GM19025 (cell line): ENCODE measurements around the gene CAMKMT.

Source experiments
- ATAC-seq: cut with Tn5 transposase; IDR thresholded peaks from one replicate; pipeline ENCODE4 v1.9.1; 2021; ENCODE audit warnings: mild to moderate bottlenecking, low read depth, moderate library complexity; ENCODE audit not compliant: unreplicated experiment

CAMKMT gene

DNA sequence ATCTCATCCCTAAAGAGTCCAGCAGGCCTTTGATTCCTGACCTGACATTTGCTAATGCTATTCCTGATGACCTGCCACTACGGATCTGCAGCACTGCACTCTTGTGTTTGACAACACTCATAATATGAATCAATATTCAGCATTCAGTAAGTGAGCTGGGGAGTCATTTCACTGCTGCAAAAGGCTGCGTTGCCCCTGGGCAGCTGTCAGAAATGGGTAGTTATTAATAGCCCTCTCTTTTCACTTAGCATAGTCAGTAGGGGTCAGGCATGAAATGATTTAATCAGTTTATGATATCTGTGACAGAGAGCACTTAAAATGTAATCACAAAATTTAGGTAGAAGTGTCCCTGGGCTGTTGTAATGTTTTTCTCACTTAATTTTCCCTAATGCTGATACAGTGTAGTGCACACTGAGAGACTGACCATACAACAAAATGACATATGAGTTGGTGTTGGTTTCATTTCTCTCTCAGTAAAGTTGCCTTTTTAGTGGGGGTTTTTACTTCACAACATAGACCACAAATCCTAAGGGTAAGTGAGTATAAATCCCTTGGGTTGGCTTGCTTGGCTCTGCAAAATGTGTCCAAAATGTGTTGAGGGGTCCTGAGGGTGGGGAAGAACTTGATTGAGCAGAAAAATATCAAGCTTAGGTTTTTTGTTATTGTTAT lies 184.8 kb downstream of the CAMKMT start:
- ATAC-seq: no peak

DNA sequence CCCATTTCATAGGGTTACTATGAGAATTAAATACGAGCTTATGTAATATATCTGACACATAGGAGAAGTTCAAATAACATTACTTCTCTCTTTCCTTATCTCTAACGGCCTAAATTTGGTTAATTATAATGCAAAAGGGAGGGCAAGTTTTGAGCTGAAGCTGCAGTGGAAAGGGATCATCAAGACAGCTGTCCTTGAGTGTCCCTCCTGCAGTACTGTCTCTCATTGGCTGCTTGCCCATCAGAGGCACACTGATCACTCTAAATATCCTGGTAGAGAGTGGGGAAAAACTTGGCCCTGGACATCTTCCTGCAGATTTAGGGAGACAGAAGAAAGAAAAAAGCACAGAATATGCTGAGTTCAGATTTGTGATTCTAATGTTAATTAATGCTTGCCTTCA lies 186.0 kb downstream of the CAMKMT start:
- ATAC-seq: no peak

DNA sequence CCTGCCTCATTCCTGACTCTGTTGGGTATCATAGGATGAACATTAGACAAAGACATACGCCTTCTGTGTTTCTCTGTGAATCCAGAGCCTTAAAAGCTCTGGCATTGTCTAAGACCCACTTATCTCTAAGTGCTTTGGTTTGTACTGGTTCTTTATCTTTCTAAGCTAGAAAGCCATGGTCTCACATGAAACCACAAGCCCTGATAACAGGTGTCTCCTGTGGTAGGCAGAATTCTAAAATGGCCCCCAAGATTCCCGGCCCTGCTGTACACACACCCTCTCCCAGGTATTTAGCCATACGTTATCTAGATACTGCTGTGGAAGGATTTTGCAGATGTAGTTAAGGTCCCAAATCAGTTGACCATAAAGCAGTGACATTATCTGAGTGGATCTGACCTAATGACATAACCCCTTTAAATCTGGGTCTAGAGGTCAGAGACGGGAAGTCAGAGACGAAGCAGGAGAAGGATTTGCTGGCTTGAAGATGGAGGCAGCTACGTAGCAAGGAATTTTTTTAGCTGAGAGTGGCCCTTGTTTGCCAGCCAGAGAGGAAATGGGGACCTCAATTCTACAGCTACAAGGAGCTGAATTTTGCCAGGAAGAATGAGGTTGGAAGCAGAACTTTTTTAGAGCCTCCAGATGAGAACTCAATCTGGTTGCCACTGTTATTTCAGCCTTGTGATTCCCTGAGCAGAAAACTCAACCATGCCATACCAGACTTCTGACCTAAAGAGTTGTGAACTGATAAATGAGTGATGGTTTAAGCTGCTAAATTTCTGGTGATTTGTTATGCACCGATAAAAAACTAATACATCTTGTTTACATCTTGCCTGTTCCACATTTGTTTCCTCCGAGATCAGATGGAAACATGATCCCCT lies 186.7 kb downstream of the CAMKMT start:
- no peak for ATAC-seq

DNA sequence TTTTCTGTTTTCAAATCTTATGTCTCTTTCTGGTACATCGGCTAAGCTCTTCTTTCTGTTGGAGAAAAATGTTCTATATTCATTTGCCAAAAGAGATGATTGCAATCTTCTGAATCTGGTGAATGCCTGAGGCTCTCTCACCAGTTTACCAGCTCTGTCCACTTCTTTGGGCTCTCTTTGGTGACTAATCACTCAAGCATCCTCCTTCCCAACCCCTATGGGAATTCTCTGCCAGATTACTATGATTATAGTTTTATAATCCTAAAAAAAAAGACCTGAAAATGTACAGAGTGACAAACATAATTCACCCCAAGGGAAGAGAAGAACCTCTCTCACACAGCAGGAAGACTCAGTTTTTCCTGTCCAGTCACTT lies 187.3 kb downstream of the CAMKMT start:
- ATAC-seq: no peak

DNA sequence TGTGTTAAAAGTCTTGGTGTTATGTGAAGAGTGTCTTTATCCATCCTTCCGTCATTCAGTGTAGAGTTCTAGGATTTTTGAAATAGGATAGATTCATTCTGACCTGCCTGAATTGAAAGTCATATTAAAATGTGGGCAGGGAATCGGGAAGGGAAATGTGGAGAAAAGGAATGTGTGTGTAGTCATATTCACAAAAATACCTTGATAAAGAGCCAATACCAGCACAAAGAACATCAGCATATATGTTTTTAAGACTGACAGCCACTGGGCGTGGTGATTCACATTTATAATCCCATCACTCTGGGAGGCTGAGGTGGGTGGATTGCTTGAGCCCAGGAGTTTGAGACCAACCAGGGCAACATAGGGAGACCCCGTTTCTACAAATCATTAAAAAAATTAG lies 188.1 kb downstream of the CAMKMT start:
- ATAC-seq: no peak

DNA sequence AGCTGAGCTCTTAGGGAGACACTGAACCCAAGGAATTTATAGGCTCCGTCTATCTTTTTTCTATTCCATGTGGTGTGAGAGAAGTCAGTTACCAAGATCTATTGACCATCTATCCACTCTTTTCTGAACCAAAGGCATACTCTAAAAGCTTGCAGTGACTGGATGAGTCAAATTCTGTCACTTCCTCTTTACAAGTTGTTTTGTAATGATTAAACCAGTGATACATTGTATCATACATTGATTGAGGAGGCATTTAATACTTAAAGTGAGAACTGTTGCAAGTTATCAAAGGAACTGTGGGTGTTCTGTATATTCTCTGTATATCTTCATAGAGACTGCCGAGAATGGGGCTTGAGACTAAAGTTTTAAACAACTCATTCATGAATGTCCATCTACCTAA lies 188.8 kb downstream of the CAMKMT start:
- no peak for ATAC-seq

DNA sequence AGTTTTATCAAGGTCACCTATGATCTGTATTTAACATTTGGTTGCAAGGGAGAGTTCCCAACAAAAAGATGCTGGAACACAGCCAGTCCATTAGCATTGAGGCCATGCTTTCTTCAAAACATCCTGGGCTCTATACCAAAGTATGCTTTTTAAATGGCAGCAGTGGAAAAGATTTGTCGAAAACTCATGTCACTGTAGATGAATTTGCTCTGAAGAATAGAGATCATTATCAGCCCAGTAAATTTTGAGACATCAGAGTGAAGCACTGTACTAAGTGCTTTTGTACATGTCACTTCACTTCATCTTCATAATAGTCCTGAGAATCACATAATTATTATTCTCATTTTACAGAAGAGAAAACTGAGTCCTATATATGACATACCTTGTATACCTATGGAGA lies 189.8 kb downstream of the CAMKMT start:
- no peak for ATAC-seq

DNA sequence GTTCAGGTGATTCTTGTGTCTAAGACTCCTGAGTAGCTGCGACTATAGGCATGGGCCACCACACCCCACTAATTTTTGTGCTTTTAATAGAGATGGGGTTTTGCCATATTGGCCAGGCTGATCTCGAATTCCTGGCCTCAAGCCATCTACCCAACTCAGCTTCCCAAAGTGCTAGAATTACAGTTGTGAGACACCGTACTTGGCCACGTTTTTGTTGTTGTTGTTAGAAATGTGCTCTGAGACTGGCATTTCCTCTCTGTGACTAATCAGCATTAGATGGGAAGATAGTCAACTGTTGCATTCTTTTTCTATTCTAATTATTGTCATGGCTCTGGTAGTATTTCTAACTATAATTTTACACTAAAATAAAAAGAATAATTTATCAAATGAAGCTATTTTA lies 191.7 kb downstream of the CAMKMT start:
- ATAC-seq: no peak

DNA sequence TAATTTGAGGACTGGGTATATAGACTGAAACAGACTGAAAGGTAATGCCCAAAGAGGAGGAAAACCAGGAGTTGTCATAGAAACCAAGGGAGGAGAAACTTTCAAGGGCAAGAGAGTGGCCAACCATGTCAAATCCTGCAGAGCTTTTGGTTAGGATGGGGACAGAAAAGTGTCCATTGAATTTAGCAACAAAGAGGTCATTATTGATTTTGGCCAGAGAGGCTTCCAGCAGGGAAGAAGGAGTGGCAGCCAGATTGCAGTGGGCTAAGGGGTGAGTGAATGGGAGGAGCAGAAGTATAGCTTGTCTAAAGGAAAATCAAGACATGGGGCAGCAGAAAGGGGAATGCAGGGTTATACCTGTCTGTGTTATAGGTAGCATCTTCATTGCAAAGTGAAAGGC lies 194.0 kb downstream of the CAMKMT start:
- ATAC-seq: no peak

DNA sequence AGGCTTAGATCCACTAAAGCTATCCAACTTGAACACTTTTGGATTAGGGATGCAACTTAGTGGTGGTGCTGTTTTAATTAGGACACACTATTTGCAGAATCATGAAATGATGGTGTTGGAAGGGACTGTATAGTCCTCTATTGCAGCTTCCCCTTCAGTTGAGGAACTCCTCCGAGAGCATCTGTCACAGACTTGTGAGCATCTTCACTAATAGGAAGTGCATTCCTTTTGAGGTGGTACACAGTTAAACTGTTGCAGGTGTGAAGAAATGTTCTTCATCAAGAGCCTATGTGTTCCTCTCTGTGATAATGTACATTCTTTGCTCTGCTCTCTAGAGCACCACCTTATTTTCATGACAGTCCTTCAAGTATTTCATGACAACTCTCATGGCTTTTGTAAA lies 197.4 kb downstream of the CAMKMT start:
- ATAC-seq: no peak

DNA sequence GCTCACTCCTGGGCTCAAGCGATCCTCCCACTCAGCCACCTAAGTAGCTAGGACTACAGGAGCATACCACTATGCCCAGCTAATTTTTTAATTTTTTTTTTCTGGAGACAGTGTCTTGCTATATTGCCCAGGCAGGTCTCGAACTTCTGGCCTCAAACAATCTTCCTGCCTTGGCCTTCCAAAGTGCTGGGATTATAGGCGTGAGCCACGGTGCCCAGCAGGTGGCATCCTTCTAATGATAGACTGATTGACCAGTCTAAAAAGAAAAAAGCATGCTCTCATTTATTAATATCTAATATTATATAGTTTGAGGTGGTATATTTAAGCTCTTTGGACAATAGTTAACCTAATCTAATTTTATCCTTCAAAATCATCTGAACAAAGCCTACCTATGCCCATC lies 198.6 kb downstream of the CAMKMT start:
- ATAC-seq: no peak

DNA sequence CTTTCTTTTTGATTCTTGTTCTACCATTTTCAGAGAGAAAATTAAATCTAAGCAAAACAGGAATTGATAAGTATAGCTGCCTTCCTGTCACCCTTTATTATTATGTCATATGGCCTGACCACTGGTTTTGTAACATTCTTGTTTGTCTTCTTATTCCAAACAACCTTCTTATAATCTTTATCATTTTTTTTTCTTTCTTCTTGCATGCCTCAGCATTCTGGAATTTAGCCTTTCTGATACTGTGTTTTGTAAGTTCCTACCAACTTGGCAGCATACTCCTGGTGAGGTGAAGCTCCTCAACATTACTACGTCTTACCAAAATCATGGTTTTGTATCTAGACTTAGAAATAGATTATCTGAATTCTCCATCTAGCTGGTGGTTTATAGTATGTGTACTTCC lies 199.2 kb downstream of the CAMKMT start:
- no peak for ATAC-seq

DNA sequence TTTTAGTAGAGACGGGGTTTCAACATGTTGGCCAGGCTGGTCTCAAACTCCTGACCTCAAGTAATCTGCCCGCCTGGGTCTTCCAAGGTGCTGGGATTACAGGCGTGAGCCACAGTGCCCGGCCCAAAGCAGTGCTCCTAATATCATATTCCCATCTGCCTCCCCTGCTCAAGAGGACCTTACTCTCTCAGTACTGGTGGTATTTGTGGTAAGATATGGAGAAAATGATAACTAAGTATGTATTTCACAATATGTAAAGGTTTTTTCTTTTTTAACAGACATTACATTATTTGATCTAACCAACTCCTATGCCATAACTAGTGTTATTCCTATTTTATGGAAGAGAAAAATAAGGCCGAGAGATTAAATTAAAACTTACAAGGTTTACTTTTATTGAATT lies 201.0 kb downstream of the CAMKMT start:
- no peak for ATAC-seq

DNA sequence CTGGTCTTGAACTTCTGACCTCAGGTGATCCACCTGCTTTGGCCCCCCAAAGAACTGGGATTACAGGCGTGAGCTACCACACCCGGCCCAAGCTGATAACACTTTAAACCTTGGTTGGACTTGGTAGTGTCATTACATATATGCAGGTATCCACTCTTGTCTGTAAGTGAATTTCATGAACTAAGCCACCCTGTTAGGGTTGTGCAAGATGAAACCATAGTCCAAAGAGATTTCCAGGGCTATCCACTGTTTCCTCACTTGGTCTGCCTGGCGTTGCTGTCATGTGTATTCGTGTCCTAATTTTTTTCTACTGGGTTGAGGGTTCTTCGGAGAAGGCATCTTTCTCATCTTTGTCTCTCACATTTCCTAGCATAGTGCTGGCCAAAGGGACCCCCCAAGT lies 203.0 kb downstream of the CAMKMT start:
- no peak for ATAC-seq

DNA sequence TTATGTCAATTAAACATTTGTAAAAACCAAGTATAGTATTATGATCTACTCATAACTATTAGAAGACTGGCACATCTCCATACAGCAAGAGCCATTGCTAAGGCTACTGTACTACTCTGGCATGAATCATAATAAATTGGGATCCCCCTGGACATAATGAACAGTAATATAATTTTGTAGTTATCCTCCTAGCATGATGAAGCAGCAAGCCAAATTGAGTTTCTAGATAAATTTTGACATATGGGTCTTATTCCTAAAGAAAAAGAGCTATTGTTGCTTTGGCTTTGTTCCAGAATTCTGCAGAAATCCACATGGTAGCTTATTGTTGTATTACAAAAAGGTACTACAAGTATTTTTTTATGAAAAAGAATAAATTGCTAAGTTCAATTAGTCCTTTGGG lies 204.3 kb downstream of the CAMKMT start:
- ATAC-seq: no peak

DNA sequence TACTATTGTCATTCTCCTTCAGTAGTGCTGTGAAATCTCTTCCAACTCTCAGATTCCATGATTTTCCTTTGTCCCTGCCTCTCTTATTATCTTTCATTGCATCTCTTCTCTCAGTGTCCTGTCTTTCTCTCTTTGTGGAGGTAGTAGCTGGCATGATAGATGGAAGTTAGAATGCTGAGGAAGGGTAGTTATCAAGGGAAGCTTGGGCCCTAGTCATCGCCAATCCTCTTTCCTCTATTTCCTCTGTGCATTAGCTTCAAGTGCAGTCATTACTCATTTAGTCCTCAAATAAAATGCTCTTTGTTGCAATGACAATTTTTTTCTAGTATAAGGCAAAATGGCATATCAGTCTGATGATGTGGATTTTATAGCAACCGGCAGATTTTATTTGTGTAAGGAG lies 207.7 kb downstream of the CAMKMT start:
- ATAC-seq: no peak

DNA sequence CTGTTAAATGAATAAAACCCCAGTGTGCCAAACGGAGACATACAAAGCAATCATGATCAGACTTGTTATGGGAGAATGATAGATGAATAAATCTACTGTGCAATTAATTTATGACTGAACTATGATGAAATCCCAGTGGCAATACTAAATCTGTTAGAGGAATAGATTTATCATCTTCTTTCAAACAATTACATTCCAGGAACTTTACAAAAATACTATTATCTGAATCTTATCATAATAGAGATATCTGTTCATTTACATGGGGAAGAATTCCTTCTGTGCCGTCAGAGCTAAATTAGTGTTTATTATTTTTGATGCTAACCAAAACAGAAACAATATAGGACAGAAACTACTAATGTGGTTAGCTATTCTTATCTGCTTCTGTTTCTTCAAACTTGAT lies 208.5 kb downstream of the CAMKMT start:
- ATAC-seq: no peak

DNA sequence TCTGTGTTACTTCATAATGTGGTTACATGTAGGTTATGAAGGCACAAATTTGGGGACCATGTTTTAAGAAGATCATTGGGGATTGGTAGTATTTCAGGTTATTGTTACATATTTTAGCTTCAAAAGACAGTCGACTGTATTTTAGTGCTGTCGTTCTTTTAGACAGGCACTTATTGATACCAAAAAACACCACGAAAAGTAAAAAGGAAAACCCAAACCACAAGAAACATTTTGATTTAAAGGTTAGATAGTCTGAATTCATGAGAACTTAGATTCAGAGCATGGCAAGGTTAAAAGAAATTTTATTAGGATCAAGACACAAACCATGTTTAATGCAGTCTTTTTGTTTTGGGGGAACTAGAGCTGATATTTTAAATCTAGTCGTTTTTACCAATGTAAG lies 209.0 kb downstream of the CAMKMT start:
- ATAC-seq: no peak

DNA sequence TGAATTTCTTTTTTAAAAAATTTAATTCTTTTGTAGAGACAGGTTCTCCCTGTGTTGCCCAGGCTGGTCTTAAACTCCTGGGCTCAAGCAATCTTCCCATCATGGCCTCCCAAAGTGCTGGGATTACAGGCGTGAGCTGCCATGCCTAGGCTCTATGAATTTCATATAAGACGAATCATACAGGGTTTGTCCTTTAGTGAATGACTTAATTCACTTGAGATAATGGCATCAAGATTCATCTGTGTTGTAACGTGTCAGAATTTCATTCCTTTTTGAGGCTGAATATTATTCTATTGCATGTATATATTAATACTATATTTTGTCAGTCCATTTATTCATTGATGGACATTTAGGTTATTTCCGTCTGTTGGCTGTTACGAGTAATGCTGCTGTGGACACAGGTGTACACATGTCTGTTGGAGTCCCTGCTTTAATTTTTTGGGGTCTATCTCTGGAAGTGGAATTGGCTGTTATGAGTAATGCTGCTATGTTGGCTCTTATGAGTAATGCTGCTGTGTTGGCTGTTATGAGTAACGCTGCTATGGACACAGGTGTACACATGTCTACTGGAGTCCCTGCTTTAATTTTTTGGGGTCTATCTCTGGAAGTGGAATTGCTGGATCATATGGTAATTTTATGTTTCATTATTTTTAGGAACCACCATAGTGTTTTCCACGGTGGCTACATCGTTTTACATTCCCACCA lies 210.6 kb downstream of the CAMKMT start:
- ATAC-seq: no peak

DNA sequence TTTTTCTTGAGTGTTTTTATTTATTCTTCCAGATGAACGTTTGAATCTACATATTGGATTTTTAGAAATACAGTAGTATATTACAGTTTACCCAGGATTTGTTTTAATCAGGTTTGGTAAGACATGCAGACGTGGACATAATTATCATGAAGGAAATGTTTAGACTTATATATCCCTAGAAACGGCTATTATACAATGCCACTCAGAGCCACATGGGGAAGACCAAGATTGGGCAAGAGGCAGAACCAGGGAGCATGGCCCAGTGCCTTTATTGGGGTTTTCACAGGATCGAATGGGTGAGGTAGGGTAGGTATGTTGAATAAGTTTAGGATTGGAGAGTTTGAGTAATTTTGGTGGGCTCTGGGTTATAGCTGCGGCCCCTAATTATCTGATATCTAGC lies 212.2 kb downstream of the CAMKMT start:
- no peak for ATAC-seq

DNA sequence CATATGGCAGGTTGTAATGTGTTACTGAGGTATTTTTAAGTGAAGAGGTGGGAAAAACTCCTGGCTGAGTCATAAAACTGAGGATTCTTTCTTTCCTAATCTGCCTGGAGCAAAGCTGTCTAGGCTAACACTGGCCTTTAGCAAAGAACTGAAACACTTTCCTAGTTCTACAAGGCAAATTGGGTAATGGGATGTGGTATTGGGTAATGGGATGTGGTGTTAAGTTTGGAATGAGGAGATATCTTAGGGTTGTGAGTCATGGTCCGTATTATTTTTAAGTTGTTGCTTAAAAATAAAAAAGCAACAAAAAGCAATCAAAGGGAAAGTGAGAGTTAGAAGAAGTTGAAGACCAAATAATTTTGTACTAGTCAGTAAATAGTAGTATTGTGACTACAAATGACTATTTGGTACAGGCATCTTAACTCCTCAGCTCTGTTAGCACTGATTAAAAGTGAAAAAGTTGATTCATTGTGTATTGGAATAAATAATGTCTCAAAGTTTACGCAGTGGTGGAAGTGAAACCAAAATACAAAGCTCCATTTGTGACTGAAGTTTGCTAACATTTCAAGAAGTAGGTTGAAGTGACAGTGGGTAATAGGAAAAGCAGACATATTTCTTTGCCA lies 216.8 kb downstream of the CAMKMT start:
- no peak for ATAC-seq
